Measurements from ENCODE around the gene TECTA.

Gene TECTA

DNA sequence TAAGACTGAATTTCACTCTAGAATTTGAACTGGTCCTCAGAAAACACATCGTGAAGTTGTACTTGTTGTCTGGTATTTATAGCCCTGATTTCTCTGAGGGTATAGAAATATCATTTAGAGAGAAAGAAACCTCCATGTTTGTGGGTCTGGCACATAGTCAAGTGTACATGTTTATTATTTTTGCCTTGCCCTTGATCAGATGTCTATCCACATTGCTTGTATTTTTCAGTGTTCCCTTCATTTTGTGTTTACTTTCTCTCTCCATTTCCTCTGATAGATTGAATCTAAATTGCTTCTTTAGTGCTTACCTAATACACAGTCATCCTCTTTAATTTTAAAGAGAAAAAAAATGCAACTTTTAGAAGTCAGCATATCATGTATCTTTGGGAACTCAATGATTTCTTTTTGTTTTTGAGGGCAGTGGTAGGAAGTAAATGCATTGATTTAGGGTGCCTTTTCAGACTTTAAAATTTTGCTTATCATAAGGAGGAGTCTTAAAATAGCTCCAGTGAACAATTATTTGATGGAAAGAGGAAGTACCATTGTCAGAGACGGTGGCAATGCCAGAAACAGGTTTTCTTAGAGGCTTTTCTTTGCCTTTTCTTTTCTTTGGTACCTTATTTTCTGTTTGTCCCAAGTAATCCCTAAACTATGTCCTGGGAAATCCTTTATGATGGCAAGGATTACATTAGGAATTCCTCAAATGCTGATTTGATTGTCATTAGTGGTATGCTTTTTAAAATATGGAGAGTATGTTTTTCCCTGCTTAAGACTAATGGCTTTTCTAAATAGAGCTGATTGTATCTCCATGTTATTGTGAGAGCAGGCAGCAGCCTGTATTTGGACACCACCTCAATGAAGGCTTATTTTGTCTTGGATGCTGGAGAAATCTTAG, 29.8 kb upstream of the TECTA start:
- TF ChIP-seq, protein P1, sequence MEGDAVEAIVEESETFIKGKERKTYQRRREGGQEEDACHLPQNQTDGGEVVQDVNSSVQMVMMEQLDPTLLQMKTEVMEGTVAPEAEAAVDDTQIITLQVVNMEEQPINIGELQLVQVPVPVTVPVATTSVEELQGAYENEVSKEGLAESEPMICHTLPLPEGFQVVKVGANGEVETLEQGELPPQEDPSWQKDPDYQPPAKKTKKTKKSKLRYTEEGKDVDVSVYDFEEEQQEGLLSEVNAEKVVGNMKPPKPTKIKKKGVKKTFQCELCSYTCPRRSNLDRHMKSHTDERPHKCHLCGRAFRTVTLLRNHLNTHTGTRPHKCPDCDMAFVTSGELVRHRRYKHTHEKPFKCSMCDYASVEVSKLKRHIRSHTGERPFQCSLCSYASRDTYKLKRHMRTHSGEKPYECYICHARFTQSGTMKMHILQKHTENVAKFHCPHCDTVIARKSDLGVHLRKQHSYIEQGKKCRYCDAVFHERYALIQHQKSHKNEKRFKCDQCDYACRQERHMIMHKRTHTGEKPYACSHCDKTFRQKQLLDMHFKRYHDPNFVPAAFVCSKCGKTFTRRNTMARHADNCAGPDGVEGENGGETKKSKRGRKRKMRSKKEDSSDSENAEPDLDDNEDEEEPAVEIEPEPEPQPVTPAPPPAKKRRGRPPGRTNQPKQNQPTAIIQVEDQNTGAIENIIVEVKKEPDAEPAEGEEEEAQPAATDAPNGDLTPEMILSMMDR (IDR thresholded peaks at IDR 0.05; ENCODE audit: low read depth, low read length, missing control alignments): no peak
- H3K4me3 ChIP-seq (replicated peaks; ENCODE audit: low read depth, low read length): no peak overlapping the region
- no peak for DNase-seq (ENCODE audit: extremely low read depth, low read depth)

DNA sequence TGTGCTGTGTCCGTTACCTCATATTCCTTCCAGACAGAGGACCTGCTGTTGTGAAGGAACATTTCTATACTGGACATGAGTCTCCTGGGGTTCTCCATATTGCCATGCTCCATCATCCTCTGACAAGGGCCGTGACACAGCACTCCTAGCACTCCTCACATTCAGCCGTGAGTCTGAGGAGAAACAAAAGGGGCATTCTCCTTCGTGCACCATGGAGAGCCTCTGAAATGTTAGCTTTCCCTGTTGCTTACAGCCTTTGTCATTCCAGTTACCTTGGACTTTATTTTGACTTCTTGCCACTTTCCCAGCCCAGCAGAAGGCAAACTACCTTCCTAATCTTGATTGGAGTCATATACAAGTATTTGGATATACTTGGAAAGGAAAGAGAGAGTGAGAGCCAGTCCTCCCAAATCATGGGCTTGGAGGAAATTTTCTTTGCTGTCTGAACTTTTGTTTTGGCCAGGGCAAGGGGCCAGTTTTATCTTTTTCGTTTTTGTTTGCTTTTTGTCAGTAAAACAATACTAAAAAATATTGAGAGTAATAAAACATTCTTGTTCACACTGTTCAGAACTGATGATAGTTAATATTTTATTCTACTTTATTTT, 29.1 kb upstream of the TECTA start:
- no peak for DNase-seq (ENCODE audit: extremely low read depth, low read depth)

DNA sequence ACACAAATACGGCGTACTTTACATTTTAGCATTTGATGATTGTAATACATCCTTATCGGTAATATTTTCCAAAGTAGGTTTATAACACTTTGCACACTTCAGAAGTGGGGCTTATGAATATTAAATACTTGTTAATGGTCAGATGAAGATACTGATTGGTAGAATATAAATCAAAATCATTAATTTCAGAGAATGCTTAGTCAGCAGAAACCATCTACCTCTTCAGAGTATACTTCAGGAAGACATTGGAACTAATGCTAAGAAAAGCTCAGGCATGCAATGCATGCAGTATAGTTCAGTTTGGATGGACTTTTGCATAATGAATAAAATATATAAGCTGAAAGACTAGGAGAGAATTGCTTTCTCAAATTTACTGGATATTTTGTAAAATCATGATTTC, 19.7 kb upstream of the TECTA start:
- no peak overlapping the region for H3K4me3 ChIP-seq (replicated peaks; ENCODE audit: low read depth, low read length)
- DNase-seq (ENCODE audit: extremely low read depth, low read depth): no peak
- TF ChIP-seq, protein P1 (IDR thresholded peaks at IDR 0.05; ENCODE audit: low read depth, low read length, missing control alignments): no peak

More for the DNA sequence above, 29.1 kb upstream of the TECTA start:
- no peak overlapping the region for H3K4me3 ChIP-seq (replicated peaks; ENCODE audit: low read depth, low read length)
- TF ChIP-seq, protein P1 (IDR thresholded peaks at IDR 0.05; ENCODE audit: low read depth, low read length, missing control alignments): no peak

DNA sequence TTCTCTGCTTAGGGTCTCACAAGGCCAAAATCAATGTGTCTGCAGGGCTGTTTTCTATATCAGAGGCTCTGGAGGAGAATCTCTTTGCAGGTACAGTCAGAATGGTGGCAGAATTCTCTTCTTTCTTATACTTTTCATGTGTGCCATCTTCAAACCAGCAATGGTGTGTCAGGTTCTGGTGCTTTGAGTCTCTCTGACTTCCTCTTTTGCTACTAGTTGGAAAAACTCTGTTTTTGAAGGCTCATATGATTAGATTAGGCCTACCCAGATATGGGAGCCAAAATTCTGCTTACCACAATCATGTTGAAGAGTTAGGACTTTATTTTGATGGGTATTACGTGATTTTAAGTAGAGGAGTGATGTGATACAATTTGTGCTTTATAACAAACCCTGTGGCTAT, 18.8 kb upstream of the TECTA start:
- no peak overlapping the region for H3K4me3 ChIP-seq (replicated peaks; ENCODE audit: low read depth, low read length)
- TF ChIP-seq, protein P1 (IDR thresholded peaks at IDR 0.05; ENCODE audit: low read depth, low read length, missing control alignments): no peak
- DNase-seq (ENCODE audit: extremely low read depth, low read depth): no peak

DNA sequence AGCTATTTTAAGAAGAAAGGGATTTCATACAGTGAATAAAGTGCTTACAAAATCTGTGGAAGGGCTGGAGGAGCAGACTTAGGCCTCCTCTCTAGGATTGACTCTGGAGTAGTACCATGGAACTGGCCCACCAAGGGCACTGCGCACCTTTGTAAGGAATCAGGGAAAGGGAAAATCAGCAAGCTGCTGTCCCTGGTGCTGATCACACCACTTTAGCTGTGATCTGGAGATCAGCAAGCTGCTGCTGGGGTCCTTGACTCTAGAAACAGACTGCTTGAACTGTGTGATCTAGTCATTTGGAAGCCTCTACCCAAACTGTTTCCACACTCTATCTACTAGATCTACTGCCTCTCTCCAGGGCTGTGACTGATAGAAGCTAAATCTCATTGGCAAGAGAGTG, 18.4 kb upstream of the TECTA start:
- no peak overlapping the region for H3K4me3 ChIP-seq (replicated peaks; ENCODE audit: low read depth, low read length)
- no peak for DNase-seq (ENCODE audit: extremely low read depth, low read depth)
- TF ChIP-seq, protein P1 (IDR thresholded peaks at IDR 0.05; ENCODE audit: low read depth, low read length, missing control alignments): no peak

DNA sequence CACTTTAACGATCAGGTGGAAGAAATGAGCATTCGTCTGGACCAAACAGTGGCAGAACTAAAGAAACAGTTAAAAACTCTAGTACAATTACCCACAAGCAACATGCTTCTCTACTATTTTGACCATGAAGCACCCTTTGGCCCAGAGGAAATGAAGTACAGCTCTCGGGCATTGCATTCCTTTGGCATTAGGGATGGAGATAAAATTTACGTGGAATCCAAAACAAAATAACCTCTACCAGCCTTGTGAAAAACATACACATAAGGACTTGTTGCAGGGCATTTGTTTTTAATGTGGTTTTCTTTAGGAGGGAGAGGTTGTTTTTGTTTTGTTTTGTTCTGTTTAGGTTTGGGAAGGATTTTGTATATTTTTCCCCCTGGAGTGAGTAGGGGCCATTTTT, 14.2 kb upstream of the TECTA start:
- H3K4me3 ChIP-seq (replicated peaks; ENCODE audit: low read depth, low read length): no peak overlapping the region
- no peak for DNase-seq (ENCODE audit: extremely low read depth, low read depth)
- TF ChIP-seq, protein P1 (IDR thresholded peaks at IDR 0.05; ENCODE audit: low read depth, low read length, missing control alignments): no peak

All from HFF-Myc (cell line).